Common myeloid progenitor, CD34-positive (primary cell): Measurements from ENCODE around the gene MSLN.
A peak's percentile ranks its signal among the peaks of the same experiment; 100 is the strongest.

ENCODE experiments used
- CTCF ChIA-PET: fragments of 350-600 bp; sonication (Branson Sonifier 250); formaldehyde crosslinking; loops from one replicate; lab custom pipeline; 2021; ENCODE audit warnings: antibody characterized with exemption; lab: Charles Lee
- POLR2A ChIA-PET: fragments of 350-600 bp; sonication (Branson Sonifier 250); formaldehyde crosslinking; loops from one replicate; lab custom pipeline; 2021; ENCODE audit warnings: antibody characterized with exemption; lab: Charles Lee
- DNase-seq, 3 donors: peaks; one replicate each; pipeline versions ENCODE4 v3.0.0 to v3.0.0-alpha.2; 2013
- H3K27ac ChIP-seq, 2 experiments: 1 replicate in 1 of 2; 2 replicates in 1 of 2; pipeline ENCODE4 v1.7.0; 2013; ENCODE audit warnings: inconsistent platforms in 2 of 2, low read length in 2 of 2, mild to moderate bottlenecking in 2 of 2, low read depth in 1 of 2, moderate library complexity in 1 of 2; ENCODE audit not compliant: severe bottlenecking in 2 of 2, insufficient read depth in 1 of 2, poor library complexity in 1 of 2
- H3K27me3 ChIP-seq, 5 experiments: replicated peaks in 2 of 5; 1 replicate in 3 of 5; 2 replicates in 2 of 5; pipeline versions ENCODE4 v1.6.1 to v1.7.0; 2013; ENCODE audit warnings: low read length in 4 of 5, mild to moderate bottlenecking in 2 of 5, moderate library complexity in 2 of 5, inconsistent platforms in 1 of 5; ENCODE audit not compliant: insufficient read depth in 5 of 5, control insufficient read depth in 4 of 5
- H3K36me3 ChIP-seq, 4 experiments: 1 replicate in 2 of 4; 2 replicates in 2 of 4; pipeline versions ENCODE4 v1.6.1 to v1.7.0; 2013; ENCODE audit warnings: low read length in 3 of 4, control low read depth in 1 of 4, mild to moderate bottlenecking in 1 of 4; ENCODE audit not compliant: control insufficient read depth in 4 of 4, insufficient read depth in 4 of 4
- H3K4me1 ChIP-seq, 4 experiments: 1 replicate in 3 of 4; 2 replicates in 1 of 4; pipeline versions ENCODE4 v1.6.1 to v1.7.1; 2013; ENCODE audit warnings: low read length in 3 of 4, mild to moderate bottlenecking in 3 of 4, control low read depth in 1 of 4, inconsistent platforms in 1 of 4, moderate library complexity in 1 of 4; ENCODE audit not compliant: control insufficient read depth in 4 of 4, insufficient read depth in 4 of 4; ENCODE audit errors: control extremely low read depth in 1 of 4
- H3K4me3 ChIP-seq, 7 experiments: 1 replicate in 4 of 7; 2 replicates in 3 of 7; pipeline versions ENCODE4 v1.5.1 to v1.7.0; 2013; ENCODE audit warnings: mild to moderate bottlenecking in 7 of 7, low read length in 6 of 7, moderate library complexity in 6 of 7, inconsistent platforms in 2 of 7, low read depth in 2 of 7, control low read depth in 1 of 7; ENCODE audit not compliant: insufficient read depth in 4 of 7, control insufficient read depth in 1 of 7; ENCODE audit errors: extremely low read depth in 1 of 7
- H3K9me3 ChIP-seq, 5 experiments: 1 replicate in 4 of 5; 2 replicates in 1 of 5; pipeline versions ENCODE4 v1.6.1 to v1.7.1; 2013; ENCODE audit warnings: low read length in 4 of 5, mild to moderate bottlenecking in 2 of 5, inconsistent platforms in 1 of 5, low read depth in 1 of 5, moderate library complexity in 1 of 5; ENCODE audit not compliant: control insufficient read depth in 4 of 5, insufficient read depth in 2 of 5; ENCODE audit errors: control extremely low read depth in 1 of 5
- WGBS: methylation state at CpG from one replicate; pipeline ENCODE4 v1.1.5; 2013; ENCODE audit not compliant: insufficient coverage; 5-methylcytosine and 5-hydroxymethylcytosine counted together

Gene MSLN

GRCh38 chr16:723695-724094, 36.8 kb upstream of the MSLN start:
- H3K4me3 ChIP-seq, result no peak overlapping the region

GRCh38 chr16:724188-725040, 36.1 kb upstream of the MSLN start:
- H3K27ac ChIP-seq, result no peak overlapping the region
- H3K4me1 ChIP-seq, result peaks cover 0 to 47% (median 43%) of the 10 kb centered on the region in 4 experiments
- no peak for DNase-seq
- no peak overlapping the region for H3K4me3 ChIP-seq
- no peaks in the 10 kb centered on the region for H3K9me3 ChIP-seq
- 87% methylated on average over 24 of the region's 29 CpGs for WGBS
- ChIA-PET CTCF (interaction anchor here (0.8 to 2.8 kb wide), 4 partner anchors 13 to 60 kb away, joined by 3 to 15 read pairs (median 4); partner anchors contain the start of genes CIAO3 and WDR24), POLR2A (no interaction called here)
- H3K27me3 ChIP-seq, result peaks cover 0 to 10% (median 0%) of the 10 kb centered on the region in 5 experiments
- peaks cover 0 to 6% (median 1%) of the 10 kb centered on the region in 4 experiments for H3K36me3 ChIP-seq

More at GRCh38 chr16:723695-724094, 36.8 kb upstream of the MSLN start:
- H3K27ac ChIP-seq, result no peak overlapping the region
- CTCF ChIA-PET, result interaction anchor here (0.8 kb wide), 1 partner anchor 61 kb away, joined by 3 read pairs; no protein-coding TSS in a partner anchor
- H3K9me3 ChIP-seq, result no peaks in the 10 kb centered on the region
- peaks cover 0 to 6% (median 0%) of the 10 kb centered on the region in 4 experiments for H3K36me3 ChIP-seq
- POLR2A ChIA-PET, result no interaction called here
- 100% methylated on average over 1 of the region's 9 CpGs for WGBS
- H3K4me1 ChIP-seq, result peaks cover 0 to 49% (median 48%) of the 10 kb centered on the region in 4 experiments
- no peak for DNase-seq
- H3K27me3 ChIP-seq, result peaks cover 0 to 10% (median 0%) of the 10 kb centered on the region in 5 experiments

GRCh38 chr16:725041-725376, 35.5 kb upstream of the MSLN start:
- CTCF ChIA-PET, result interaction anchor here (0.9 to 2.8 kb wide), 4 partner anchors 13 to 40 kb away, joined by 3 to 15 read pairs (median 4); partner anchors contain the start of genes CIAO3 and WDR24
- H3K4me1 ChIP-seq, result peaks cover 0 to 41% (median 37%) of the 10 kb centered on the region in 4 experiments
- peaks cover 0 to 10% (median 0%) of the 10 kb centered on the region in 5 experiments for H3K27me3 ChIP-seq
- peaks cover 0 to 12% (median 6%) of the 10 kb centered on the region in 4 experiments for H3K36me3 ChIP-seq
- no peaks in the 10 kb centered on the region for H3K9me3 ChIP-seq
- POLR2A ChIA-PET, result interaction anchor here (0.6 to 1.4 kb wide), 2 partner anchors 9 to 19 kb away, joined by 3 to 4 read pairs; no protein-coding TSS in a partner anchor
- no peak overlapping the region for H3K27ac ChIP-seq
- DNase-seq, result no peak
- no peak overlapping the region for H3K4me3 ChIP-seq
- WGBS, result 86% methylated on average over 7 of the region's 7 CpGs

GRCh38 chr16:725463-726187, 34.9 kb upstream of the MSLN start:
- peaks cover 0 to 35% (median 31%) of the 10 kb centered on the region in 4 experiments for H3K4me1 ChIP-seq
- no peak for DNase-seq
- H3K4me3 ChIP-seq, result no peak overlapping the region
- CTCF ChIA-PET, result interaction anchor here (0.9 to 2.8 kb wide), 7 partner anchors 8 to 41 kb away, joined by 3 to 15 read pairs (median 4); partner anchors contain the start of gene CIAO3
- peaks cover 0 to 10% (median 0%) of the 10 kb centered on the region in 5 experiments for H3K27me3 ChIP-seq
- WGBS, result 85% methylated on average over 22 of the region's 23 CpGs
- peaks cover 0 to 17% (median 11%) of the 10 kb centered on the region in 4 experiments for H3K36me3 ChIP-seq
- no peak overlapping the region for H3K27ac ChIP-seq
- H3K9me3 ChIP-seq, result no peaks in the 10 kb centered on the region
- POLR2A ChIA-PET, result interaction anchor here (0.6 to 1.6 kb wide), 3 partner anchors 9 to 19 kb away, joined by 3 to 4 read pairs (median 4); partner anchors contain the start of gene CIAO3

GRCh38 chr16:726188-726437, 34.4 kb upstream of the MSLN start:
- Histone ChIP-seq H3K27me3 (peaks cover 0 to 10% (median 0%) of the 10 kb centered on the region in 5 experiments), H3K9me3 (no peaks in the 10 kb centered on the region), H3K4me1 (peaks cover 0 to 30% (median 26%) of the 10 kb centered on the region in 4 experiments), H3K4me3 (no peak overlapping the region), H3K27ac (no peak overlapping the region), H3K36me3 (peaks cover 0 to 22% (median 14%) of the 10 kb centered on the region in 4 experiments)
- DNase-seq, result no peak
- ChIA-PET CTCF (interaction anchor here (1.1 to 2.8 kb wide), 5 partner anchors 9 to 29 kb away, joined by 3 to 15 read pairs (median 4); no protein-coding TSS in a partner anchor), POLR2A (interaction anchor here (1.4 to 1.6 kb wide), 2 partner anchors 10 to 14 kb away, joined by 4 read pairs; partner anchors contain the start of gene CIAO3)
- 51% methylated on average over 9 of the region's 9 CpGs for WGBS

GRCh38 chr16:726438-727290, 33.9 kb upstream of the MSLN start, which contains the start of the genes CCDC78 and HAGHL:
CCDC78 (minus strand) TSS chr16:726443; CDS start chr16:726367, 76 bp downstream.
HAGHL (plus strand) TSS chr16:727106; CDS start chr16:727510, 404 bp downstream.
- 2% methylated on average over 68 of the region's 88 CpGs for WGBS
- H3K36me3 ChIP-seq, result peaks cover 0 to 25% (median 17%) of the 10 kb centered on the region in 4 experiments
- POLR2A ChIA-PET, result interaction anchor here (1.4 to 1.6 kb wide), 2 partner anchors 10 to 14 kb away, joined by 4 read pairs; partner anchors contain the start of gene CIAO3
- peak within 1 kb of the TSS; percentile 31 to 83 (median 68) for H3K4me3 ChIP-seq
- CTCF ChIA-PET, result interaction anchor here (1.1 to 2.8 kb wide), 5 partner anchors 9 to 28 kb away, joined by 3 to 15 read pairs (median 4); no protein-coding TSS in a partner anchor
- peaks cover 0 to 24% (median 22%) of the 10 kb centered on the region in 4 experiments for H3K4me1 ChIP-seq
- H3K27ac ChIP-seq, result peak within 1 kb of the TSS in 1 of 2 experiments; percentile 43
- H3K9me3 ChIP-seq, result no peaks in the 10 kb centered on the region
- peak in 2 of 3 donors; percentile 42 to 49 for DNase-seq
- H3K27me3 ChIP-seq, result peaks cover 0 to 10% (median 0%) of the 10 kb centered on the region in 5 experiments
